WTC11 (cell line): ENCODE results near the gene WDR48. TPM values are rescaled to one million over a fixed set of nuclear protein-coding genes. Genes with fewer than 3 reads are reported as not detected.

ENCODE experiments used
- ATAC-seq: fragments of 200-7000 bp; cut with Tn5 transposase; 2 replicates; pipeline ENCODE4 v1.10.0; 2021; ENCODE audit warnings: mild to moderate bottlenecking, moderate library complexity
- CTCF ChIA-PET: fragments of 300-600 bp; sonication (Branson Sonifier 250); formaldehyde crosslinking; loops from one replicate; lab custom pipeline; 2021; ENCODE audit warnings: antibody characterized with exemption; lab: Charles Lee
- POLR2A ChIA-PET: fragments of 350-600 bp; sonication (Branson Sonifier 250); formaldehyde crosslinking; loops from one replicate; lab custom pipeline; 2021; ENCODE audit warnings: antibody characterized with exemption; lab: Charles Lee
- DNase-seq: peaks from one replicate; pipeline ENCODE4 v3.0.0; 2021; ENCODE audit warnings: low spot score
- H3K27ac Mint-ChIP-seq: 2 replicates; pipeline ENCODE4 v1.8.0; 2021; ENCODE audit warnings: mixed read lengths
- H3K27me3 Mint-ChIP-seq: 2 replicates; pipeline ENCODE4 v1.8.0; 2021; ENCODE audit warnings: low read depth, mild to moderate bottlenecking, moderate library complexity, mixed read lengths
- H3K36me3 Mint-ChIP-seq: 2 replicates; pipeline ENCODE4 v1.8.0; 2021; ENCODE audit warnings: mixed read lengths
- H3K4me1 Mint-ChIP-seq: 2 replicates; pipeline ENCODE4 v1.8.0; 2022; ENCODE audit warnings: mixed read lengths
- H3K4me3 Mint-ChIP-seq: 2 replicates; pipeline ENCODE4 v1.8.0; 2021; ENCODE audit warnings: mild to moderate bottlenecking, moderate library complexity, mixed read lengths
- H3K9me3 Mint-ChIP-seq: 2 replicates; pipeline ENCODE4 v1.8.0; 2021; ENCODE audit warnings: mixed read lengths
- CREM ChIP-seq: sonication (generic); formaldehyde crosslinking; IDR thresholded peaks from 2 replicates; pipeline ENCODE4 v1.8.1; 2022; ENCODE audit warnings: mild to moderate bottlenecking, missing genetic modification reagents, moderate library complexity
- EMX1 ChIP-seq: fragments of 250-450 bp; sonication (Bioruptor Pico); IDR thresholded peaks from 2 replicates; pipeline ENCODE4 v1.8.0; 2021; ENCODE audit warnings: mild to moderate bottlenecking
- GABPB1 ChIP-seq: sonication (generic); formaldehyde crosslinking; IDR thresholded peaks from 2 replicates; pipeline ENCODE4 v1.8.1; 2023; ENCODE audit warnings: mild to moderate bottlenecking, missing genetic modification reagents
- JAZF1 ChIP-seq: fragments of 250-450 bp; sonication (Bioruptor Pico); IDR thresholded peaks from 2 replicates; pipeline ENCODE4 v1.9.0; 2021; ENCODE audit warnings: moderate library complexity, mild to moderate bottlenecking, inconsistent platforms
- SOX15 ChIP-seq: fragments of 250-450 bp; sonication (Bioruptor Pico); IDR thresholded peaks from 2 replicates; pipeline ENCODE4 v1.9.0; 2021; ENCODE audit warnings: mild to moderate bottlenecking
- SP1 ChIP-seq: sonication (generic); formaldehyde crosslinking; conservative IDR thresholded peaks from 2 replicates; pipeline ENCODE4 v1.8.1; 2022; ENCODE audit warnings: missing genetic modification reagents
- TCF7 ChIP-seq: sonication (generic); formaldehyde crosslinking; IDR thresholded peaks from 2 replicates; pipeline ENCODE4 v1.8.0; 2022; ENCODE audit warnings: mild to moderate bottlenecking, low read depth, missing genetic modification reagents, moderate library complexity
- ZNF232 ChIP-seq: sonication (generic); formaldehyde crosslinking; IDR thresholded peaks from 2 replicates; pipeline ENCODE4 v1.8.0; 2022; ENCODE audit warnings: mild to moderate bottlenecking, missing genetic modification reagents
- ZNF671 ChIP-seq: fragments of 250-450 bp; sonication (Bioruptor Pico); IDR thresholded peaks from 2 replicates; pipeline ENCODE4 v1.8.0; 2021; ENCODE audit warnings: mild to moderate bottlenecking
- total RNA-seq: library from RNA; stranded (reverse); gene quantifications from 3 replicates; pipeline ENCODE4 v1.2.3, GENCODE V29; 2021
- TF ChIP-seq, protein P1 (sequence below): sonication (generic); formaldehyde crosslinking; IDR thresholded peaks from 2 replicates; pipeline ENCODE4 v1.8.1; 2023; ENCODE audit warnings: mild to moderate bottlenecking, missing genetic modification reagents, borderline replicate concordance
- TF ChIP-seq, protein P2 (sequence below): fragments of 250-450 bp; sonication (Bioruptor Pico); IDR thresholded peaks from 2 replicates; pipeline ENCODE4 v2.1.2; 2022; ENCODE audit warnings: mild to moderate bottlenecking, moderate library complexity
- TF ChIP-seq, protein P3 (sequence below): fragments of 250-450 bp; sonication (Bioruptor Pico); conservative IDR thresholded peaks from 2 replicates; pipeline ENCODE4 v1.9.0; 2021; ENCODE audit warnings: mild to moderate bottlenecking
- TF ChIP-seq, protein P4 (sequence below): sonication (generic); formaldehyde crosslinking; IDR thresholded peaks from 2 replicates; pipeline ENCODE4 v1.8.0; 2023; ENCODE audit warnings: mild to moderate bottlenecking, missing genetic modification reagents
- TF ChIP-seq, protein P5 (sequence below): sonication (generic); formaldehyde crosslinking; IDR thresholded peaks from 2 replicates; pipeline ENCODE4 v1.8.0; 2023; ENCODE audit warnings: missing genetic modification reagents
- TF ChIP-seq, protein P6 (sequence below): sonication (generic); formaldehyde crosslinking; conservative IDR thresholded peaks from 2 replicates; pipeline ENCODE4 v1.8.1; 2022; ENCODE audit warnings: mild to moderate bottlenecking, missing genetic modification reagents

WDR48 gene
- total RNA-seq, 1 experiment from 2014 or later, result 40.9 TPM

DNA sequence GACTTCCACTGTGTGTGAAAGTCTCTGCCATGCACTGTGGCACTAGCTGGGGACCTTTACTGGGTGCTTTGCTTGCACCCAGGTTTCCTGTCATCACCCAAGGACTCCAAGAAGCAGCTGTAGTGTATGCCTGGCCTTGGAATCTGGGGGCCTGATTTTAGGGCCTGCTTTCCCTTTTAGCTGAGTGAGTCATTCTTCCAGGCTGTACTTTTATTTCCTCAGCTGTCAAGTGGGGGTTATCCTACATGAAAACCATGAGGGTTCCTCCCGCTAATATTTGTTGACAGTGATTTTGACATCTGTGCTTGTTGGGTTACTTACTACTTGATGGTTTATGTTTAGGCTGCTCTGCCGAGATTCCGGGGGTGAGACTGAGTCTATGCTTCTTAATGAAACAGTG is 37.1 kb downstream of the WDR48 start:
- H3K9me3 Mint-ChIP-seq, result no peaks in the 10 kb centered on the region

DNA sequence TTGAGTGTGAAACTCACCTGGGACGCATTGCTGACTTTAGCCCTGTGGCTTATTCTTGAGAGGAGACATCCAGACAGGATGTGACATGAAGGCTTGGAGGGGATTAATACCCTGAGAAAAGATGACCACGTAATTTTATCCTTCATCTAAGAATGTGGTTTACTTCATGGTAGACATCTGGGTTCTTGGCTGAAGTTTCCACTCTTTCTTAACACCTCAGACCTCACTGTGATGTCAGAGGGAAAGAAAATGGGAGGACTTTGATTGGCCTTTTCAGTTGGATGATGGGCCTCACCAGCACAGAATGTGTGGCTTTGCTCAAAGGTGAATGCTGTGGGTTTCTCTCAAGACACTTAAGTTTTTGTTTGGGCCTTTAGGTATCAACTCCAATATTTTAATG is 39.1 kb downstream of the WDR48 start:
- no peaks in the 10 kb centered on the region for H3K4me1 Mint-ChIP-seq
- peaks cover 45% of the 10 kb centered on the region for H3K36me3 Mint-ChIP-seq
- DNase-seq, result no peak
- no peaks in the 10 kb centered on the region for H3K27me3 Mint-ChIP-seq
- no peak for ATAC-seq
- TF ChIP-seq, protein P1, sequence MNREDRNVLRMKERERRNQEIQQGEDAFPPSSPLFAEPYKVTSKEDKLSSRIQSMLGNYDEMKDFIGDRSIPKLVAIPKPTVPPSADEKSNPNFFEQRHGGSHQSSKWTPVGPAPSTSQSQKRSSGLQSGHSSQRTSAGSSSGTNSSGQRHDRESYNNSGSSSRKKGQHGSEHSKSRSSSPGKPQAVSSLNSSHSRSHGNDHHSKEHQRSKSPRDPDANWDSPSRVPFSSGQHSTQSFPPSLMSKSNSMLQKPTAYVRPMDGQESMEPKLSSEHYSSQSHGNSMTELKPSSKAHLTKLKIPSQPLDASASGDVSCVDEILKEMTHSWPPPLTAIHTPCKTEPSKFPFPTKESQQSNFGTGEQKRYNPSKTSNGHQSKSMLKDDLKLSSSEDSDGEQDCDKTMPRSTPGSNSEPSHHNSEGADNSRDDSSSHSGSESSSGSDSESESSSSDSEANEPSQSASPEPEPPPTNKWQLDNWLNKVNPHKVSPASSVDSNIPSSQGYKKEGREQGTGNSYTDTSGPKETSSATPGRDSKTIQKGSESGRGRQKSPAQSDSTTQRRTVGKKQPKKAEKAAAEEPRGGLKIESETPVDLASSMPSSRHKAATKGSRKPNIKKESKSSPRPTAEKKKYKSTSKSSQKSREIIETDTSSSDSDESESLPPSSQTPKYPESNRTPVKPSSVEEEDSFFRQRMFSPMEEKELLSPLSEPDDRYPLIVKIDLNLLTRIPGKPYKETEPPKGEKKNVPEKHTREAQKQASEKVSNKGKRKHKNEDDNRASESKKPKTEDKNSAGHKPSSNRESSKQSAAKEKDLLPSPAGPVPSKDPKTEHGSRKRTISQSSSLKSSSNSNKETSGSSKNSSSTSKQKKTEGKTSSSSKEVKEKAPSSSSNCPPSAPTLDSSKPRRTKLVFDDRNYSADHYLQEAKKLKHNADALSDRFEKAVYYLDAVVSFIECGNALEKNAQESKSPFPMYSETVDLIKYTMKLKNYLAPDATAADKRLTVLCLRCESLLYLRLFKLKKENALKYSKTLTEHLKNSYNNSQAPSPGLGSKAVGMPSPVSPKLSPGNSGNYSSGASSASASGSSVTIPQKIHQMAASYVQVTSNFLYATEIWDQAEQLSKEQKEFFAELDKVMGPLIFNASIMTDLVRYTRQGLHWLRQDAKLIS (CRISPR knock-in tag), result no peak
- no peak for TF ChIP-seq SP1 (CRISPR knock-in tag)
- TF ChIP-seq, protein P2, sequence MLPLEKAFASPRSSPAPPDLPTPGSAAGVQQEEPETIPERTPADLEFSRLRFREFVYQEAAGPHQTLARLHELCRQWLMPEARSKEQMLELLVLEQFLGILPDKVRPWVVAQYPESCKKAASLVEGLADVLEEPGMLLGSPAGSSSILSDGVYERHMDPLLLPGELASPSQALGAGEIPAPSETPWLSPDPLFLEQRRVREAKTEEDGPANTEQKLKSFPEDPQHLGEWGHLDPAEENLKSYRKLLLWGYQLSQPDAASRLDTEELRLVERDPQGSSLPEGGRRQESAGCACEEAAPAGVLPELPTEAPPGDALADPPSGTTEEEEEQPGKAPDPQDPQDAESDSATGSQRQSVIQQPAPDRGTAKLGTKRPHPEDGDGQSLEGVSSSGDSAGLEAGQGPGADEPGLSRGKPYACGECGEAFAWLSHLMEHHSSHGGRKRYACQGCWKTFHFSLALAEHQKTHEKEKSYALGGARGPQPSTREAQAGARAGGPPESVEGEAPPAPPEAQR (CRISPR knock-in tag), result no peak
- TF ChIP-seq GABPB1 (CRISPR knock-in tag), result no peak
- no peak for TF ChIP-seq EMX1 (CRISPR knock-in tag)
- TF ChIP-seq CREM, result no peak
- H3K27ac Mint-ChIP-seq, result no peak overlapping the region
- H3K4me3 Mint-ChIP-seq, result no peak overlapping the region
- no peaks in the 10 kb centered on the region for H3K9me3 Mint-ChIP-seq
- ChIA-PET POLR2A (no interaction called here), CTCF (no interaction called here)

More for the DNA sequence above, 37.1 kb downstream of the WDR48 start:
- Mint-ChIP-seq H3K36me3 (peaks cover 39% of the 10 kb centered on the region), H3K27ac (no peak overlapping the region), H3K27me3 (no peaks in the 10 kb centered on the region), H3K4me3 (no peak overlapping the region), H3K4me1 (no peaks in the 10 kb centered on the region)
- CTCF ChIA-PET, result interaction anchor here (0.6 kb wide), 1 partner anchor 879 kb away, joined by 5 read pairs; no protein-coding TSS in a partner anchor
- POLR2A ChIA-PET, result no interaction called here
- ATAC-seq, result no peak
- no peak for DNase-seq
- TF ChIP-seq, protein P3, sequence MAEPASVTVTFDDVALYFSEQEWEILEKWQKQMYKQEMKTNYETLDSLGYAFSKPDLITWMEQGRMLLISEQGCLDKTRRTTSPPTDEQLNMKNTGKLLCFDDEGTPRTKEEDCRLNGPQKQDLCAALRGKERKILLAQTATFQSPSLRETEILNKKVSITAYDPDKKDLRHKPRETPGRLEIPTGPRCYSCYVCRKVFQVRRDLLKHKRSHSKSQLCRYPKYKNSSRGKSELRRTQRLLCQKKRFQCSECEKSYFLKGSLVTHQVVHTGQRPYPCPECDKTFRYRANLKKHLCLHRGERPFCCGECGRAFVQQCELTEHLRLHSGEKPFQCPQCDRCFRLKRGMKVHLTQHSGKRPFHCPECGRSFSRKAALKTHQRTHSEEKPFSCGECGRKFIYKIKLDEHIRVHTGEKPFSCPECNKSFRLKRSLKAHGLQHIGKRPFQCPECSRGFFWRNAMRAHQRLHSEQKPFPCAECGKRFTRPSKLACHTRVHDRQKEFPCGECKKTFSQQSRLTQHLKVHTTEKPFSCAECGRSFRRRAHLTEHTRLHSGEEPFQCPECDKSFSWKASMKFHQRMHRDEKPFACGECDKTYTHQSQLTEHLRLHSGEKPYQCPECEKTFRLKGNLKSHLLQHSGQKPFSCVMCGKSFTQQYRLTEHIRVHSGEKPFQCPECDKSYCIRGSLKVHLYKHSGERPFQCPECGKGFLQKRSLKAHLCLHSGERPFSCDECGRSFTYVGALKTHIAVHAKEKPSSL (CRISPR knock-in tag), result no peak

DNA sequence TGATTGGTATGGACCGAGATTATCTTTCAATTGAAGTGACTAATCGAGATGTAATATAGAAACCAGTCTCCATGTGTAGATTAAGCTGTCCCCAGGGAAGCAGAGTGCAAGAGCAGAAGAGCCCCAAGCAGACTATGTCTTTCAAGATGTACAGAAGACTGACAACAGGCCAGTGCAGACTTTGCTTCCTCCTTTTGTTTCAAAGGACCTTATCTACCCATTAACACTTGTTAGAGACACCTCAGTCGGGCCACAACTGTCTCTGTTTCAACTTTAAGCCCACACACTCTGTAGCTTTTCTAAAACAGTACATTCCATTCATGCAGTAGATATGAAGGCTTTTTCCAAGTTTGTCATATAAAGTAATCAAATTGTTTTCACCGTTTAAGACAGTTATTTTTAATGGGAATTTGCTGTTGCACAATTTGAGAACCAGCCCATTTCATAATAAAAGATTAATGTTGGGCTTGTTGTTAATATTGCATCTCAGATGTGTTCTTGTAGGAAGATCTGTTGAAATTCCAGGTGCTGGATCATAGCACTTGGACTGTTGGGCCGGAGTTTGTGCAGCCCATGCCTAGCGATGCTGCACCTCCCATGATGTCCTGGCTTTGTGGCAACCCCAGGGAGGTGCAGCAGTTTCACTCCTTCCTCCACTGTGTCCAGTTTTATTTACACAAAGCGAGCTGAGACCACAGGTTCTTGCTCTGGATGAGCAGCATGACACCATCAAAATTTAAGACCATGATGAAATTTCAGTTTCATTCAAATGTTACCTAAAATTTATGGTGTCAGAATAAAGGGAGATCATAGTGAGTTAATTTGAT is 43.2 kb downstream of the WDR48 start:
- ChIA-PET POLR2A (no interaction called here), CTCF (interaction anchor here (0.8 to 2.8 kb wide), 3 partner anchors 30 to 193 kb away, joined by 3 to 10 read pairs (median 7); no protein-coding TSS in a partner anchor)
- ATAC-seq (no peak), DNase-seq (no peak)
- Mint-ChIP-seq H3K9me3 (no peaks in the 10 kb centered on the region), H3K36me3 (peaks cover 47% of the 10 kb centered on the region), H3K27me3 (no peaks in the 10 kb centered on the region), H3K27ac (no peak overlapping the region), H3K4me1 (no peaks in the 10 kb centered on the region), H3K4me3 (no peak overlapping the region)
- TF ChIP-seq, protein P4, sequence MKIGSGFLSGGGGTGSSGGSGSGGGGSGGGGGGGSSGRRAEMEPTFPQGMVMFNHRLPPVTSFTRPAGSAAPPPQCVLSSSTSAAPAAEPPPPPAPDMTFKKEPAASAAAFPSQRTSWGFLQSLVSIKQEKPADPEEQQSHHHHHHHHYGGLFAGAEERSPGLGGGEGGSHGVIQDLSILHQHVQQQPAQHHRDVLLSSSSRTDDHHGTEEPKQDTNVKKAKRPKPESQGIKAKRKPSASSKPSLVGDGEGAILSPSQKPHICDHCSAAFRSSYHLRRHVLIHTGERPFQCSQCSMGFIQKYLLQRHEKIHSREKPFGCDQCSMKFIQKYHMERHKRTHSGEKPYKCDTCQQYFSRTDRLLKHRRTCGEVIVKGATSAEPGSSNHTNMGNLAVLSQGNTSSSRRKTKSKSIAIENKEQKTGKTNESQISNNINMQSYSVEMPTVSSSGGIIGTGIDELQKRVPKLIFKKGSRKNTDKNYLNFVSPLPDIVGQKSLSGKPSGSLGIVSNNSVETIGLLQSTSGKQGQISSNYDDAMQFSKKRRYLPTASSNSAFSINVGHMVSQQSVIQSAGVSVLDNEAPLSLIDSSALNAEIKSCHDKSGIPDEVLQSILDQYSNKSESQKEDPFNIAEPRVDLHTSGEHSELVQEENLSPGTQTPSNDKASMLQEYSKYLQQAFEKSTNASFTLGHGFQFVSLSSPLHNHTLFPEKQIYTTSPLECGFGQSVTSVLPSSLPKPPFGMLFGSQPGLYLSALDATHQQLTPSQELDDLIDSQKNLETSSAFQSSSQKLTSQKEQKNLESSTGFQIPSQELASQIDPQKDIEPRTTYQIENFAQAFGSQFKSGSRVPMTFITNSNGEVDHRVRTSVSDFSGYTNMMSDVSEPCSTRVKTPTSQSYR (CRISPR knock-in tag), result no peak
- TF ChIP-seq, protein P5, sequence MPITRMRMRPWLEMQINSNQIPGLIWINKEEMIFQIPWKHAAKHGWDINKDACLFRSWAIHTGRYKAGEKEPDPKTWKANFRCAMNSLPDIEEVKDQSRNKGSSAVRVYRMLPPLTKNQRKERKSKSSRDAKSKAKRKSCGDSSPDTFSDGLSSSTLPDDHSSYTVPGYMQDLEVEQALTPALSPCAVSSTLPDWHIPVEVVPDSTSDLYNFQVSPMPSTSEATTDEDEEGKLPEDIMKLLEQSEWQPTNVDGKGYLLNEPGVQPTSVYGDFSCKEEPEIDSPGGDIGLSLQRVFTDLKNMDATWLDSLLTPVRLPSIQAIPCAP (CRISPR knock-in tag), result no peak
- no peak for TF ChIP-seq TCF7 (CRISPR knock-in tag)
- TF ChIP-seq, protein P6, sequence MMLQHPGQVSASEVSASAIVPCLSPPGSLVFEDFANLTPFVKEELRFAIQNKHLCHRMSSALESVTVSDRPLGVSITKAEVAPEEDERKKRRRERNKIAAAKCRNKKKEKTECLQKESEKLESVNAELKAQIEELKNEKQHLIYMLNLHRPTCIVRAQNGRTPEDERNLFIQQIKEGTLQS (CRISPR knock-in tag), result no peak
- TF ChIP-seq CREM, result no peak
- TF ChIP-seq SOX15 (CRISPR knock-in tag), result no peak
- no peak for TF ChIP-seq JAZF1 (CRISPR knock-in tag)
- TF ChIP-seq ZNF232 (CRISPR knock-in tag), result no peak
- no peak for TF ChIP-seq ZNF671 (CRISPR knock-in tag)
